DMS153 treated with DMSO at 0.1 percent for 48 hours (cell line): ENCODE measurements around the gene FCHSD2.

ENCODE experiments used
- DNase-seq: peaks from one replicate; lab custom pipeline; 2025; ENCODE audit not compliant: unreplicated experiment; lab: John Stamatoyannopoulos, UW

The FCHSD2 gene

GRCh38 chr11:72975778-72976521 lies 166.2 kb downstream of the FCHSD2 start:
- DNase-seq = no peak

- no peak for DNase-seq
Measured at GRCh38 chr11:72974487-72975205, 167.5 kb downstream of the FCHSD2 start.

DNA sequence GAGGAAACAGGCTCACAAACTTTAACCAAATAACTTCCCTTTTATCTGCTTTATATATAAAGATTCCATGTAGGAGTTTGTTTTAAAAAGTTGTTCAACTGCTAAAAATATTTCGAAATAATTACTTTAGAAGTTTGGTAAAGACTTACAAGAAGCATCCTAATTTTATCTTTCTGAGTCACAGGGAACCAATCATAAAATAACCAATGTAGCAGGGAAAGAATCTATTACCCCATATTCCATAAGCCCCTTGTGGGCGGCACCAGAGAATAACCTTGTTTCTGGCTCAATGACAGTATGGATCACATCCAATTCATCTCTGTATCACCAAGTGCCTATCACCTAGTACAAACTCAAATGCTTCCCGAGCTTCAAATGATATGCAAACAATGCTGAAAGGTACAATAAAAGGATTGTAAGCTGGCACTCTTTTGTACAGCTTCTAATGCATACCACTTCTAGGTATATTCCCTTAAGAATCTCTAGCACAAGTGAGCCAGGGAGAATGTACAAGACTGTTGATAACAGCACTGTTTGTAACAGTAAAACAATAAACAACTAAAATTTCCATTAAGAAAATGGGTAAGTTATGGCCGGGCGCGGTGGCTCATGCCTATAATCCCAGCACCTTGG lies 169.5 kb downstream of the FCHSD2 start:
- no peak for DNase-seq

GRCh38 chr11:72971192-72971967 lies 170.7 kb downstream of the FCHSD2 start:
- no peak for DNase-seq

- DNase-seq = no peak
Measured at GRCh38 chr11:72970557-72971118, 171.5 kb downstream of the FCHSD2 start.

GRCh38 chr11:72969894-72970335 lies 172.2 kb downstream of the FCHSD2 start:
- DNase-seq = no peak

- no peak for DNase-seq
Measured at GRCh38 chr11:72968390-72968789, 173.7 kb downstream of the FCHSD2 start.

DNA sequence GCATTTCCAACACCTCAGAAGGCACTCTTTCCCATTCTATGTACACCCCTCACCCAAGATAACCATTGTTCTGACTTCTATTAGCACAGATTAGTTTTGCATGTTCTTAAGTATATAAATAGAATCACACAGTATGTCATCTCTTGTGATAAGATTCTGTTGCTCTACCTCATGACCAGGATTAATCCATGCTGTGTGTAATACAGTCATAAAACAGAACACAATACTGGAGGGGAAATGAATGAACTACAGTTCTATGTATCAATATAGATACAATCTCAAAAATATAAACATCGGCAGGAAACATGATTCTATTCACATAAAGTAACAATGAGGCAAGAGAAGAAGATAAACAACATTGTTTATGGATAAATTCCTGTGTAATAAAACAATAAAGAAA lies 176.4 kb downstream of the FCHSD2 start:
- no peak for DNase-seq

- no peak for DNase-seq
Measured at GRCh38 chr11:72962717-72963116, 179.4 kb downstream of the FCHSD2 start.

GRCh38 chr11:72962084-72962483 lies 180.0 kb downstream of the FCHSD2 start:
- no peak for DNase-seq

GRCh38 chr11:72959998-72960731 lies 182.0 kb downstream of the FCHSD2 start:
- DNase-seq = no peak

DNA sequence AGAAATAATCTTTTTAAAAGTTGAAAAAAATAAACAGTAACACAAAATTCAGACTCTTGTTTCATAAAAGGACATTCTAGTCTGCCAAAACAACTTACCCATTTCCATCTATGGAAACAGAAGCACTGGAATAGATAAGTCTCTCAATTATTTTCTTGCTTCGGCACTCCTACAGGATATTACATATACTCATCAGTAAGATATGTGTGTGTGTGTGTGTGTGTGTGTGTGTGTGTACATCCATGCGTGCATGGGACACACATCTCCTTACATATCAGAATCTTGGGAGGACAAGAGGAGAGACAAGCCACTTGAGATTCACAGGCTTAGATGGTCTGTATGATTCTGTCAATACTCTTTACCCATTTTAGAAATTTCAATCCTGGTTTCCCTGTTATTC lies 183.3 kb downstream of the FCHSD2 start:
- no peak for DNase-seq

GRCh38 chr11:72955466-72955865 lies 186.7 kb downstream of the FCHSD2 start:
- DNase-seq = no peak

DNA sequence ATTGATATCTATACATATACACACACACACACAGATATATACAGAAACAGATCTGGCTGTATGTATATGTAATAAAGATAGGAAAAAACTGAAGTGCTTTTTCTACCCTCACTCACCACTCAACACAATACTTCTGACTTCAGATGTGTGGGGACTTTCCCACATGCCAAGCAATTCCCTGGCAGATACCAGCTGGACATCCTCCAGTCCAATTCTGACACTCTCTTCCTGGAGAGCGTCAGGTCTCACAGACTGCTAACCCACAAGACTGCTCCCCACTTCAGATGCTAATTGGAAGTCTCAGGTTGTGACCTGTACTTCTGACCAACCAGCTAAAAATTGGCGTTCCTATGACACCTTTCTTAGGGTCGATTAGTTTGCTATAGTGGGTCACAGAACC lies 187.3 kb downstream of the FCHSD2 start:
- no peak for DNase-seq

DNA sequence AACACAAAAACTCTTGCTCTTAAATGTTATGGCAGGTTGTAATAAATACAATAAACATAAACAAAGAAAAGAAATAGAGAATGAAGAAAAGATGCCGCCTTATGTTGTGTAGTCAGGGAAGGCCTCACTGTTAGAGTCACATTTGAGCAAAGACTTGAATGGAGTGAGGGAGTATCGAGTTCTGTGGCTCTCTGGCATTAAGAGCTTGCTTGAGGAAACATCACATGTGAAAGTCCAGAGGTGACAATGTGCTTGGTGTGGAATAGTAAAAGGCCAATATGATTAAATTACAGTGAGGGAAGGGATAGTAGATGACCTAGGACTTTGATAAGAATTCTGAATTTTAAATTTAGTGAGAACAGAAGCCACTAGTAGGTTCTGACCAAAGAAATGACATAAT lies 188.5 kb downstream of the FCHSD2 start:
- no peak for DNase-seq

DNA sequence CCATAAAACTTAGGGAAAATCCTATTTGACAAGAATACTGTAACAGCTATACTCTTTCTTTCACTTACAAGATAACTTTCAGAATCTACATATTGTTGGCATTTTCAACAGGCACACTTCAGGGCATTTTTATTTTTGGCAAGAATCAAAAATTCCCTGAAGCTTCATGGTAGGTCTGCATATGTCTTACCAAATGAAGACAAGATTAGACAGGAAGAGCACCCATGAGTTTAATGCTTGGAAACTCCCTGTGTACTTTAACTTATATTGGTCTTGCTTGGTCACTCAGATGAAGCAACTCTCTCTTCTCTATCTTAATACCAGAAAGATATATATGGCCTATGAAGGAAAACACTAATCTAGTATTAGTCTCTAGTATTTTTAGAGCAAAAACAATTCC lies 190.2 kb downstream of the FCHSD2 start:
- no peak for DNase-seq

GRCh38 chr11:72951193-72951592 lies 190.9 kb downstream of the FCHSD2 start:
- no peak for DNase-seq

DNA sequence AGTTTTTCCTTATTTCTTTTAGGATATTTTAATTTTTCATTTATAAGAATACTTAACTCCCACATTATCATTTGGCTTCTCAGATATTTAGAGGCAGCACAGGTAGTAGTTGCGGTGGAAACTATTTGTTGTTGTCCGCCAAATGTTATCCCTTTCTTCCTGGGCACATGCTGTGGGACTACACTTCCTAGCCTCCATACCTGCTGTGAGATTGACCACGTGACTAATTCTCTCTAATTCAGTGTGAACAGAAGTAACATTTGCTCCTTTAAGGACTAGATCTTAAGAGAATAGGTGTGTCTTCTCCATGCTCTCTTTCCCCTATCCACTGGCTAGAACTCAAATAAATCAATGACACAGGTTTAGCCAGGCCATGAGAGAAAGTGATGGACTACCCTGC lies 191.4 kb downstream of the FCHSD2 start:
- DNase-seq = no peak

- DNase-seq = no peak
Measured at GRCh38 chr11:72947229-72947628, 194.9 kb downstream of the FCHSD2 start.

DNA sequence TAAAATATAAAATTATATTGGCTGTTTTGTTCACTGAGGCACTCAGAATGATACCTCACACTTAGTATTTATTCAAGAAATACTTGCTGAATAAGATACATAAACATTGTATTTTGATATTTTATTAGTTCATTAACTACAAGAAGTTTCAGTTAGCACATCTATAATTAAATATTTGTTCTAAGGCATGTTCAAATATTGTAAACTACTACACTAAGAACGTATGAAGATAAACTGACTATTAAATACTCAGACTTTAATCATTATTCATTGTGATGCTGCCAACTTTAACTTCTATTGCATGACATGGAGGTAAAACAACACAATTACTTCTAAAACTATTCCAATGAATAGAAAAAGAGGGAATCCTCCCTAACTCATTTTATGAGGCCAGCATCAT lies 198.5 kb downstream of the FCHSD2 start:
- DNase-seq = no peak
